HG03039 (cell line): ENCODE results near the gene IFNL4.
"Not testable (repeated sequence)": the region's sequence is repeated elsewhere in the genome, so short reads cannot be mapped to it uniquely, and the experiment has no call there.

Source experiments
- ATAC-seq: cut with Tn5 transposase; IDR thresholded peaks from one replicate; pipeline ENCODE4 v1.9.1; 2021; ENCODE audit warnings: mild to moderate bottlenecking, moderate library complexity; ENCODE audit not compliant: unreplicated experiment

The IFNL4 gene

DNA sequence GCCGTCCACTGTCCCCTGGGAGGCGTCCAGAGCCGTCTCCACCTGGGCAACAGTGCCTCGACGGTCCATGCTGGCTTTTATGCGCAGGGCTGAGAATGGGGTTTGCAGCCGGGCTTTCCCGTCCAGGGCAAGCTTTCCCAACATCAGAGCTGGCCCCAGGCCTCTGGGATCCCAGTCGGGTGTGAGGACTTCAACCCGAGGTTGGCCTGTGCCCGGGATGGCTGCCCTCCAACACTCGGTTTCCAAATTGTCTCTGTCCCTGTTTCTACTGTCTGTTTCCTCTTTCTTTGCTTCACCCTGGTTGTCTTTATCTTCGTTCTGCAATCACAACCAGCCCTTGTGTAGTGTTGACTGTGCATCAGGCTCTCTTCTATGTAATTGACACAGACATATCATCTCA, at the start of gene IFNL4:
Gene IFNL4 (minus strand): TSS at position 51 of the 400 bp plus-strand sequence.
- ATAC-seq, result no peak

- no peak for ATAC-seq
Measured at GRCh38 chr19:39297931-39298634, 49.4 kb upstream of the IFNL4 start.

GRCh38 chr19:39296906-39297305, 48.2 kb upstream of the IFNL4 start:
- no peak for ATAC-seq

- ATAC-seq, result no peak
Measured at GRCh38 chr19:39296055-39296645, 47.5 kb upstream of the IFNL4 start, which contains the start of gene IFNL1. Gene IFNL1 (plus strand): TSS chr19:39296407. CDS start chr19:39296422, 15 bp downstream.

DNA sequence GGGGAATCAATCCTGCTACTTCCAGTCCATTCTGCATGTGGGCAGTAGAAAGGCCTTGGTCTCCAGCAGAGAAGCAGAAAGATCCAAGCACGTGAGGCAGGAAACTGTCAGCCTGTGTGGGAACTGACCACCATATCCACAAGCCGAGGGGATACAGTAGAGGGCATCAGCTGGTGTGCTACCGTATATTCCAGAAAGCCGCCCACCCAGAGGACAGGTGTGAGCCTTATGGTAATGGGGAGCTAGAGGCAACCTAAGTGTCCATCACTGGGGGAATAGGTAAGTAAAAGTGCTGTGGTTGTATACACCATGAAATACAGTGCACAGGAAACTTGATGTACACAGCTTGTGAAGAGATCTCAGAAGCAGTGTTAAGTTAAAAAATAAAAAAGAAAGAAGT, 44.7 kb upstream of the IFNL4 start:
- no peak for ATAC-seq

DNA sequence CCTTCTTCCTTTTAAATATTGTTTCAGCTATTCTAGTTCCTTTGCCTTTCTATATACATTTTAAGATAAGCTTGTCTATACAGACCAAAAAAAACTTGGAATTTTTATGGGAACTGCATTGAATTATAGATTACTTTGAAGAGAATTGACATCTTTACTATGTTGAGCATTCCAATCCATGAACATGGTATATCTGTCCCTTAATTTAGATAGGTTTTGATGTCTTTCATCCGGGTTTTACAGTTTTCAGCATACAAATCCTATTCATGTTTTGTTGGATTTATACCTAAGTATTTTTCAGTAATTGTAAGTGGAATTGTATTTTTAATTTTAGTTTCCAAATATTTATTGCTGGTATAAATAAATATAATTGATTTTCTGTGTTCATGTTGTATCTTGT, 35.4 kb upstream of the IFNL4 start:
- ATAC-seq, result no peak

DNA sequence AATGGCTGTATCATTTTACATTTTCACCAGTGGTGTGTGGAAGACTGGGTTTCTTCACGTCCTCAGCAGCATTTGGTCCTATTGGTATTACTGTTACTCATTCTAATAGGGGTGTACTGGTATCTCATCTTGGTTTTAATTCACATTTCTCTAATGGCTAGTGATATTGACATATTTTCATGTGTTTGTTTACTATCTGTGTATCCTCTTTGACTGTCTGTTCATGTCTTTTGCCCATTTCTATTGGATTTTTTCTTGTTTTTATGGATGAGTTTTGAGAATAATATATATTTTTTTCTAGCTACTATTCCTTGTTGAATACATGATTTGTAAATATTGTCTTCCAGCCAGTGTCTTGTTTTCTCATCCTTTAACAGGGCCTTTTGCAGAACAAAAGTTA, 33.4 kb upstream of the IFNL4 start:
- no peak for ATAC-seq

DNA sequence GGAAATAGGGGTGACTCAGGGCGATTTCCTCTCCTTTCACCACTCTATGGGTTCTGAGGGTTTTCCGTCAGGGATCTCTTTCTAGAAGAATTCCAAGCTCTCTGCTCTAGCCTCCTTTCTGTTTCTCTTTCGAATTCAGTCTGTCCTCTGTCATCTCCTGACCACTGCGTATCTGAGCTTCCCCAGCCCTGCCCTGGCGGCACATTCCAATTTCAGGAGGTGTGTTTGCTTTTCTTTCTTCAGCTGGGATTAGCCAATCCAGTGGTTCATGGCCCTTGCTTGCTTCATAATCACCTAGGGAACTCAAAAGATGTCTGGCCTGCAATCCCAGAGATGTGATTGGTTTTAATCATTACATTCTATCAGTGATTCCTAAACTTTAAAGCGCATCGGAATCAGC, 28.9 kb upstream of the IFNL4 start:
- no peak for ATAC-seq

GRCh38 chr19:39276740-39277139, 28.1 kb upstream of the IFNL4 start:
- ATAC-seq, result no peak

- no peak for ATAC-seq
Measured at GRCh38 chr19:39275578-39275977, 26.9 kb upstream of the IFNL4 start.

DNA sequence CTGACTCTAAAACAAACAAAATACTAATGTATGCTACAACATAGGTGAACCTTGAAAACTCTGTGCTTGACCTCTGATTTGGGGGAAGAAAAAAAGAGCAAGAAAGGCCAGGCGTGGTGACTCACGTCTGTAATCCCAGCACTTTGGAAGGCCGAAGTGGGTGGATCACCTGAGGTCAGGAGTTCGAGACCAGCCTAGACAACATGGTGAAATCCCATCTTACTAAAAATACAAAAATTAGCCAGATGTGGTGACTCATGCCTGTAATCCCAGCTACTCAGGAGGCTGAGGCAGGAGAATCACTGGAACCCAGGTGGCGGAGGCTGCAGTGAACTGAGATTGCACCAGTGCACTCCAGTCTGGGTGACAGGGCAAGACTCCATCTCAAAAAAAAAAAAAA, 25.2 kb upstream of the IFNL4 start:
- ATAC-seq, result not testable (repeated sequence)

- no peak for ATAC-seq
Measured at GRCh38 chr19:39270036-39270871, 21.6 kb upstream of the IFNL4 start.

DNA sequence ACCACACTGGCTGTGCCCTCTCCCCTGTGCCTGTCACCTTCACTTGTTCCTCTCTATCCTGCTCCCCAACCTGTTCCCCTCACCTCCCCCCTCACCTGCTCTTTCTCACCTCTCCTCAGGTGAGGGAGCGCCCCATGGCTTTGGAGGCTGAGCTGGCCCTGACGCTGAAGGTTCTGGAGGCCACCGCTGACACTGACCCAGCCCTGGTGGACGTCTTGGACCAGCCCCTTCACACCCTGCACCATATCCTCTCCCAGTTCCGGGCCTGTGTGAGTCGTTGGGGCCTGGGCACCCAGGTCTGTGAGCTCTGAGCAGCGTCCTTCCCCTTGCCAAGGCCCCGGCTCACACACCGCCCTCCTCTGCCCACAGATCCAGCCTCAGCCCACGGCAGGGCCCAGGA, 20.7 kb upstream of the IFNL4 start:
- ATAC-seq, result not testable (repeated sequence)

GRCh38 chr19:39268531-39269223, 20.0 kb upstream of the IFNL4 start:
- not testable (repeated sequence) for ATAC-seq

- not testable (repeated sequence) for ATAC-seq
Measured at GRCh38 chr19:39268085-39268484, 19.4 kb upstream of the IFNL4 start, which contains the start of gene IFNL2. Gene IFNL2 (plus strand): TSS chr19:39268396. CDS start chr19:39268569, 173 bp downstream.

DNA sequence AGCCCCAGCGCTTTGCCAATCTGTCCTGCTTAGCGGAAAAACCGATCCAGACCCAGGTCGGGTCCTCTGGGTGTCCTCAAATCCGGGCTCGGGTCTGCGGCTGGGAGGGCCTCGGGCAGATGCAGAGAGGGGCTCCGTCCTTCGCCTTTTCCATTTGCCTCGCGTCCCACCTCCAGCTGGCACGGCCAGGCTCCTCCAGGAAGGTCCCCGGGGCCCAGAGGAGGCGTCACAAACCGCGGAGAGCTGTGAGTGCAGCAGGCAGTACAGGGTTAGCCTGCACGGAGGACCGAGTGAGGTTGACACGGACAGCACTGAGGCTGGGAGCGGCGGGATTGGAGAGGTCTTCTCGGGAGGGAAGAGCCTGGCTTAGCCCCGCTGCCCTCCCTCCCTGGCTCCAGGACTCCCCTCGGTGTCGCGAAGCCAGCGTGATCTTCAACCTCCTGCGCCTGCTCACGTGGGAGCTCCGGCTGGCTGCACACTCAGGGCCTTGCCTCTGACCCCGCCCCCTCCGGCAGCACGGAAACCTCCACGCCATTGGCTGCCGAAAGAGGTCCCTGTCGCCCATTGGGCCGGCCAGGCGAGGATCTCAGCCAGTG, 16.8 kb upstream of the IFNL4 start:
- ATAC-seq, result no peak

GRCh38 chr19:39264306-39265290, 15.9 kb upstream of the IFNL4 start:
- no peak for ATAC-seq

- no peak for ATAC-seq
Measured at GRCh38 chr19:39263912-39264305, 15.3 kb upstream of the IFNL4 start.

DNA sequence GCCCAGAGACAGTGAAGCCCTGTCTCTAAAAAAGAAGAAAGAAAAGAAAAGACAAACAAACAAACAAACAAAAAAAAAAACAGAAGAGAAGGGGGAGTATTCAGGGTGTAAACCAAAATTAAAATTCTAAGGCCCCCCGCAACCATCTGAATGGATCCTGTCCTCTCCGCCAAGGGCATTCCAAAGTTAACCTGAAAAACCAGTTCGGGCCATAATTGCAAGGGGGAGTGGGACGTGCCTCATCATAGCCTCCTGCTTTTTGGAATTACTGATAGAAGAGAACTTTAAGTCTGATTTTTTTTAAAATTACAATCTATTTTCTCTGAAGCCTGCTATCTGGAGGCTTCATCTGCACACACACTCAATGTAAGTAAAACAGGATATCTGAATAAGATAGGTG, 13.8 kb upstream of the IFNL4 start:
- ATAC-seq, result no peak
